OCI-LY3 (cell line): ENCODE data around the gene POLRMT.

Experiments
- H2AFZ ChIP-seq: fragments of 200-600, 300-600 bp; shearing (Covaris generic); 2 replicates; pipeline ENCODE4 v1.6.0; 2014; ENCODE audit warnings: antibody characterized with exemption, low read depth, low read length
- H3K27ac ChIP-seq: fragments of 200-600, 300-600 bp; sonication (generic); 2 replicates; pipeline ENCODE4 v1.5.1; 2014; ENCODE audit warnings: mild to moderate bottlenecking, low read length, moderate library complexity, mixed read lengths
- H3K27me3 ChIP-seq: fragments of 200-600, 300-600 bp; sonication (generic); 2 replicates; pipeline ENCODE4 v1.6.1; 2014; ENCODE audit warnings: low read depth, low read length, mixed read lengths
- H3K36me3 ChIP-seq: fragments of 200-600, 300-600 bp; sonication (generic); replicated peaks from 2 replicates; pipeline ENCODE3; 2014; ENCODE audit warnings: low read depth, low read length, mixed read lengths
- H3K4me1 ChIP-seq: fragments of 300-600, 200-600 bp; sonication (generic); 2 replicates; pipeline ENCODE4 v1.6.1; 2014; ENCODE audit warnings: low read length, mixed read lengths
- H3K4me2 ChIP-seq: fragments of 200-600, 300-600 bp; sonication (generic); 2 replicates; pipeline ENCODE4 v1.6.1; 2014; ENCODE audit warnings: low read length, mixed read lengths
- H3K4me3 ChIP-seq: fragments of 300-600, 200-600 bp; sonication (generic); 2 replicates; pipeline ENCODE4 v1.5.1; 2014; ENCODE audit warnings: antibody characterized with exemption, mild to moderate bottlenecking, low read length, moderate library complexity
- H3K79me2 ChIP-seq: fragments of 300-600, 200-600 bp; shearing (Covaris generic); 2 replicates; pipeline ENCODE4 v1.6.1; 2014; ENCODE audit warnings: mild to moderate bottlenecking, low read length, mixed read lengths
- H3K9ac ChIP-seq: fragments of 300-600, 200-600 bp; shearing (Covaris generic); 2 replicates; pipeline ENCODE4 v1.6.0; 2014; ENCODE audit warnings: mild to moderate bottlenecking, low read length, moderate library complexity
- H3K9me3 ChIP-seq: fragments of 200-600, 300-600 bp; shearing (Covaris generic); 2 replicates; pipeline ENCODE4 v1.6.1; 2014; ENCODE audit warnings: low read length, mixed read lengths; ENCODE audit not compliant: insufficient read depth
- H4K20me1 ChIP-seq: fragments of 200-600, 300-600 bp; sonication (generic); 2 replicates; pipeline ENCODE4 v1.6.1; 2016; ENCODE audit warnings: low read length, mixed read lengths; ENCODE audit not compliant: insufficient read depth
- EZH2phosphoT487 ChIP-seq: fragments of 200-600 bp; shearing (Covaris generic); IDR thresholded peaks from 2 replicates; pipeline ENCODE4 v1.6.1; 2018; ENCODE audit warnings: antibody characterized with exemption, mixed run types, low read depth
- TF ChIP-seq, protein P1 (sequence below): fragments of 200-600, 300-600 bp; sonication (generic); IDR thresholded peaks from 2 replicates; pipeline ENCODE4 v1.5.1; 2014; ENCODE audit warnings: antibody characterized with exemption, low read length, low read depth

The POLRMT gene

GRCh38 chr19:584240-585001 is 48.9 kb downstream of the POLRMT start:
- TF ChIP-seq EZH2phosphoT487: no peak
- TF ChIP-seq, protein P1, sequence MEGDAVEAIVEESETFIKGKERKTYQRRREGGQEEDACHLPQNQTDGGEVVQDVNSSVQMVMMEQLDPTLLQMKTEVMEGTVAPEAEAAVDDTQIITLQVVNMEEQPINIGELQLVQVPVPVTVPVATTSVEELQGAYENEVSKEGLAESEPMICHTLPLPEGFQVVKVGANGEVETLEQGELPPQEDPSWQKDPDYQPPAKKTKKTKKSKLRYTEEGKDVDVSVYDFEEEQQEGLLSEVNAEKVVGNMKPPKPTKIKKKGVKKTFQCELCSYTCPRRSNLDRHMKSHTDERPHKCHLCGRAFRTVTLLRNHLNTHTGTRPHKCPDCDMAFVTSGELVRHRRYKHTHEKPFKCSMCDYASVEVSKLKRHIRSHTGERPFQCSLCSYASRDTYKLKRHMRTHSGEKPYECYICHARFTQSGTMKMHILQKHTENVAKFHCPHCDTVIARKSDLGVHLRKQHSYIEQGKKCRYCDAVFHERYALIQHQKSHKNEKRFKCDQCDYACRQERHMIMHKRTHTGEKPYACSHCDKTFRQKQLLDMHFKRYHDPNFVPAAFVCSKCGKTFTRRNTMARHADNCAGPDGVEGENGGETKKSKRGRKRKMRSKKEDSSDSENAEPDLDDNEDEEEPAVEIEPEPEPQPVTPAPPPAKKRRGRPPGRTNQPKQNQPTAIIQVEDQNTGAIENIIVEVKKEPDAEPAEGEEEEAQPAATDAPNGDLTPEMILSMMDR: peak; percentile 92
- Histone ChIP-seq H3K4me3 (no peak overlapping the region), H3K27me3 (no peaks in the 10 kb centered on the region), H3K9ac (no peak overlapping the region), H4K20me1 (peaks cover 27% of the 10 kb centered on the region), H3K9me3 (no peaks in the 10 kb centered on the region), H3K36me3 (peaks cover 25% of the 10 kb centered on the region), H3K27ac (no peak overlapping the region), H3K79me2 (peaks cover 11% of the 10 kb centered on the region), H3K4me1 (no peaks in the 10 kb centered on the region), H2AFZ (no peak overlapping the region), H3K4me2 (no peak overlapping the region)

DNA sequence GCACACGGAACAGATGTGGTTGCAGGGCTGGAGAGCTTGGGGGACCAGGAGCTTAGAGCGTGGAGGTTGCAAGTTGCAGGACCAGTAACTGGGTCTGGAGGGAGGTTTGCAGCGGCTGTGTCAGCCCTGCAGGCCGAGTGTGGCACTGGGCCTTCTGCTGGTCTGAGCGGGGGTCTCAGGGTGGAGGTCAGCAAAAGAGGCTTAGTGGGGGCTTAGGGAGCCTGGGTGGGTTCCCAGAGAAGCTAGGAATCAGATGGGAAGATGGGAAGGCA is 49.4 kb downstream of the POLRMT start:
- no peak overlapping the region for H3K9ac ChIP-seq
- H3K4me1 ChIP-seq: no peaks in the 10 kb centered on the region
- no peak overlapping the region for H2AFZ ChIP-seq
- peaks cover 30% of the 10 kb centered on the region for H3K36me3 ChIP-seq
- H3K9me3 ChIP-seq: no peaks in the 10 kb centered on the region
- H3K79me2 ChIP-seq: peaks cover 16% of the 10 kb centered on the region
- TF ChIP-seq, protein P1: no peak
- no peak for TF ChIP-seq EZH2phosphoT487
- H3K4me2 ChIP-seq: no peak overlapping the region
- H3K27ac ChIP-seq: no peak overlapping the region
- H3K4me3 ChIP-seq: no peak overlapping the region
- H3K27me3 ChIP-seq: no peaks in the 10 kb centered on the region
- H4K20me1 ChIP-seq: peaks cover 32% of the 10 kb centered on the region

DNA sequence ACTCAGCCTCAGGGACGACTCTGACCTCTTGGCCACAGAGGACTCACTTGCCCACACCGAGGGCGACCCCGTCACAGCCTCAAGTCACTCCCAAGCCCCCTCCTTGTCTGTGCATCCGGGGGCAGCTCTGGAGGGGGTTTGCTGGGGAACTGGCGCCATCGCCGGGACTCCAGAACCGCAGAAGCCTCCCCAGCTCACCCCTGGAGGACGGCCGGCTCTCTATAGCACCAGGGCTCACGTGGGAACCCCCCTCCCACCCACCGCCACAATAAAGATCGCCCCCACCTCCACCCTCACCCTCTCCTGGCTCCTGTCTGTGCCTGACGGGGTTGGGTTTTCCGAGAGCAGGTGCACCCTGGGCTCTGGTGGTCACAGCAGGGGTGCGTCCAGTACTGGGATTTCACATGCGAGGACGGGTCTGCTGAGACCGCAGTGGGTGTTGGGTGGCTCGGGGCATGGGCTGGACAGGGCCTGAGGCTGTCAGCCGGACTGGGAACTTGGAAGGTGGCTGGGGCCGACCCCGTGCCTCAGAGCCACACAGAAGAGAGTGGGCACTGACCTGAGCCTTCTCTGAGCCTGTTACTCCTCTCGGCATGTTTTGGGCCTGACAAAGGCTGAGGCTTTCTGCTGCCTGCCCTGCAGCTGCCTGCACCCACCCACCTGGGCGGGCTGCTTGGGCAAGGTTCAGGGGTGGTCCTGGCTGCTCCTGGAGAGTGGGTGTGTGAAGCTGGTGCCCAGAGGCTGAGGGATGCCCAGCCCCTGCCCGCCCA is 50.0 kb downstream of the POLRMT start:
- no peak overlapping the region for H3K4me2 ChIP-seq

More for the DNA sequence above, 50.0 kb downstream of the POLRMT start:
- Histone ChIP-seq H3K27ac (no peak overlapping the region), H3K9me3 (no peaks in the 10 kb centered on the region), H2AFZ (no peak overlapping the region), H3K79me2 (peaks cover 22% of the 10 kb centered on the region), H3K4me3 (no peak overlapping the region), H4K20me1 (peaks cover 37% of the 10 kb centered on the region), H3K27me3 (no peaks in the 10 kb centered on the region), H3K36me3 (peaks cover 31% of the 10 kb centered on the region), H3K4me1 (no peaks in the 10 kb centered on the region), H3K9ac (no peak overlapping the region)
- TF ChIP-seq, protein P1: no peak
- no peak for TF ChIP-seq EZH2phosphoT487
